Activated CD8-positive, alpha-beta memory T cell treated with anti-CD3 and anti-CD28 coated beads, Interleukin-2, amount 50 U/mL, for 48 hours (primary cell): ENCODE results near the gene IGF1R.
"Not testable (repeated sequence)": the region's sequence is repeated elsewhere in the genome, so short reads cannot be mapped to it uniquely, and the experiment has no call there.

ENCODE experiments used
- DNase-seq: peaks from one replicate; pipeline ENCODE4 v3.0.0-alpha.2; 2020

Gene IGF1R

GRCh38 chr15:98953968-98954367 is 305.6 kb downstream of the IGF1R start:
- DNase-seq = no peak

- no peak for DNase-seq
These were observed 306.1 kb downstream of the IGF1R start for GRCh38 chr15:98954411-98954810.

GRCh38 chr15:98955331-98955730 is 307.0 kb downstream of the IGF1R start:
- DNase-seq = no peak

GRCh38 chr15:98955961-98956723 is 307.8 kb downstream of the IGF1R start:
- no peak for DNase-seq

GRCh38 chr15:98956796-98957553 is 308.6 kb downstream of the IGF1R start:
- DNase-seq = no peak

GRCh38 chr15:98957655-98958054 is 309.3 kb downstream of the IGF1R start:
- no peak for DNase-seq

- no peak for DNase-seq
These were observed 309.7 kb downstream of the IGF1R start for GRCh38 chr15:98958076-98958475.

- DNase-seq = no peak
These were observed 310.7 kb downstream of the IGF1R start for GRCh38 chr15:98958918-98959639.

GRCh38 chr15:98959640-98960007 is 311.3 kb downstream of the IGF1R start:
- DNase-seq = no peak

- no peak for DNase-seq
These were observed 312.3 kb downstream of the IGF1R start for GRCh38 chr15:98960555-98961050.

- DNase-seq = no peak
These were observed 315.1 kb downstream of the IGF1R start for GRCh38 chr15:98963444-98963843.

GRCh38 chr15:98964466-98965133 is 316.3 kb downstream of the IGF1R start:
- DNase-seq = no peak

- DNase-seq = not testable (repeated sequence)
These were observed 316.8 kb downstream of the IGF1R start for GRCh38 chr15:98965134-98965491.

GRCh38 chr15:98965597-98965996 is 317.3 kb downstream of the IGF1R start:
- DNase-seq = no peak

- DNase-seq = no peak
These were observed 317.9 kb downstream of the IGF1R start for GRCh38 chr15:98966091-98966787.

GRCh38 chr15:98967096-98967495 is 318.8 kb downstream of the IGF1R start:
- DNase-seq = no peak

- no peak for DNase-seq
These were observed 319.6 kb downstream of the IGF1R start for GRCh38 chr15:98967916-98968315.

GRCh38 chr15:98968576-98968975 is 320.2 kb downstream of the IGF1R start:
- DNase-seq = no peak

GRCh38 chr15:98969126-98969735 is 320.9 kb downstream of the IGF1R start:
- no peak for DNase-seq

GRCh38 chr15:98970799-98971198 is 322.5 kb downstream of the IGF1R start:
- no peak for DNase-seq

GRCh38 chr15:98976500-98976899 is 328.2 kb downstream of the IGF1R start:
- DNase-seq = no peak

GRCh38 chr15:98977441-98977840 is 329.1 kb downstream of the IGF1R start:
- no peak for DNase-seq
